CD14-positive monocyte (primary cell): ENCODE data around the gene ID1. TPM values are rescaled to one million over a fixed set of nuclear protein-coding genes. Genes with fewer than 3 reads are reported as not detected.

ENCODE experiments used
- DNase-seq, 3 donors: peaks; one replicate each; pipeline ENCODE4 v3.0.0-alpha.2; 2011 to 2022
- H2AFZ ChIP-seq: 2 replicates; pipeline ENCODE4 v1.6.0; 2012; ENCODE audit warnings: mild to moderate bottlenecking, low read depth, low read length, inconsistent platforms; ENCODE audit not compliant: insufficient read depth, poor library complexity, severe bottlenecking
- H3K27ac ChIP-seq, 2 donors: 1 replicate in 1 of 2; 2 replicates in 1 of 2; pipeline ENCODE4 v1.5.1; 2012 to 2013; ENCODE audit warnings: low read length in 2 of 2, control low read depth in 1 of 2, inconsistent platforms in 1 of 2, low read depth in 1 of 2, mild to moderate bottlenecking in 1 of 2
- H3K27me3 ChIP-seq, 2 donors: one replicate each; pipeline versions ENCODE4 v1.6.0 to v1.6.1; 2011 to 2013; ENCODE audit warnings: low read length in 2 of 2; ENCODE audit not compliant: control insufficient read depth in 2 of 2, insufficient read depth in 2 of 2
- H3K36me3 ChIP-seq, 2 donors: replicated peaks in 1 of 2; 1 replicate in 1 of 2; 2 replicates in 1 of 2; pipeline versions ENCODE4 v1.5.1 to v1.6.1; 2012 to 2013; ENCODE audit warnings: low read length in 2 of 2, control low read depth in 1 of 2, inconsistent platforms in 1 of 2, mild to moderate bottlenecking in 1 of 2; ENCODE audit not compliant: insufficient read depth in 2 of 2, control insufficient read depth in 1 of 2
- H3K4me1 ChIP-seq, 2 donors: 1 replicate in 1 of 2; 2 replicates in 1 of 2; pipeline versions ENCODE4 v1.5.1 to v1.6.1; 2012 to 2013; ENCODE audit warnings: low read length in 2 of 2, control low read depth in 1 of 2, inconsistent platforms in 1 of 2, mild to moderate bottlenecking in 1 of 2, moderate library complexity in 1 of 2; ENCODE audit not compliant: insufficient read depth in 2 of 2, control insufficient read depth in 1 of 2
- H3K4me2 ChIP-seq: replicated peaks from 2 replicates; pipeline ENCODE3; 2012; ENCODE audit warnings: low read length, moderate library complexity, mild to moderate bottlenecking; ENCODE audit not compliant: poor library complexity, severe bottlenecking; ENCODE audit errors: extremely low read depth
- H3K4me3 ChIP-seq, 3 experiments: fragments of 200-600 bp in 1 of 3; sonication (generic) in 1 of 3; replicated peaks in 1 of 3; 1 replicate in 2 of 3; 2 replicates in 1 of 3; pipeline ENCODE4 v1.5.1; 2011 to 2013; ENCODE audit warnings: low read length in 3 of 3, mild to moderate bottlenecking in 3 of 3, control low read depth in 2 of 3, low read depth in 2 of 3, inconsistent platforms in 1 of 3, moderate library complexity in 1 of 3
- H3K79me2 ChIP-seq: 2 replicates; pipeline ENCODE4 v1.6.0; 2012; ENCODE audit warnings: mild to moderate bottlenecking, control low read depth, inconsistent platforms, low read length, moderate library complexity; ENCODE audit not compliant: insufficient read depth
- H3K9ac ChIP-seq: 2 replicates; pipeline ENCODE4 v1.6.0; 2017; ENCODE audit warnings: low read length, mild to moderate bottlenecking; ENCODE audit not compliant: insufficient read depth, poor library complexity, severe bottlenecking
- H3K9me3 ChIP-seq, 2 donors: replicated peaks in 1 of 2; 1 replicate in 1 of 2; 2 replicates in 1 of 2; pipeline versions ENCODE4 v1.5.1 to v1.6.1; 2012 to 2013; ENCODE audit warnings: low read length in 2 of 2, control low read depth in 1 of 2; ENCODE audit not compliant: control insufficient read depth in 1 of 2, insufficient read depth in 1 of 2
- H4K20me1 ChIP-seq: 2 replicates; pipeline ENCODE4 v1.6.0; 2012; ENCODE audit warnings: mild to moderate bottlenecking, low read length, control low read depth, moderate library complexity; ENCODE audit not compliant: insufficient read depth
- H3K27ac Mint-ChIP-seq, 7 donors: one replicate each; pipeline ENCODE4 v1.8.0; 2020; ENCODE audit warnings: mild to moderate bottlenecking in 7 of 7, mixed read lengths in 7 of 7, moderate library complexity in 6 of 7, inconsistent platforms in 2 of 7
- H3K27me3 Mint-ChIP-seq, 3 donors: one replicate each; pipeline ENCODE4 v1.8.0; 2021 to 2022; ENCODE audit warnings: low read depth in 3 of 3, mild to moderate bottlenecking in 3 of 3, mixed read lengths in 3 of 3, moderate library complexity in 3 of 3, inconsistent platforms in 1 of 3
- H3K36me3 Mint-ChIP-seq, 2 donors: one replicate each; pipeline ENCODE4 v1.8.0; 2020; ENCODE audit warnings: mixed read lengths in 2 of 2, inconsistent platforms in 1 of 2, mild to moderate bottlenecking in 1 of 2
- H3K4me1 Mint-ChIP-seq: one replicate; pipeline ENCODE4 v1.8.0; 2020; ENCODE audit warnings: mild to moderate bottlenecking, mixed read lengths
- H3K4me3 Mint-ChIP-seq, 2 donors: one replicate each; pipeline ENCODE4 v1.8.0; 2020; ENCODE audit warnings: mild to moderate bottlenecking in 2 of 2, mixed read lengths in 2 of 2, moderate library complexity in 1 of 2
- H3K9me3 Mint-ChIP-seq, 7 donors: one replicate each; pipeline ENCODE4 v1.8.0; 2020 to 2022; ENCODE audit warnings: mixed read lengths in 7 of 7, mild to moderate bottlenecking in 6 of 7, moderate library complexity in 6 of 7, inconsistent platforms in 2 of 7
- CTCF ChIP-seq: fragments of 200-600 bp; IDR thresholded peaks from one replicate; pipeline ENCODE4 v1.8.0; 2022; ENCODE audit warnings: antibody characterized with exemption, mild to moderate bottlenecking
- WGBS: methylation state at CpG from one replicate; pipeline ENCODE4 v1.1.5; 2013; ENCODE audit warnings: missing lambda C conversion rate; ENCODE audit not compliant: insufficient coverage; 5-methylcytosine and 5-hydroxymethylcytosine counted together
- intact Hi-C, 2 donors: fragments of 100-400 bp; cut with micrococcal nuclease; formaldehyde crosslinking; loops; one replicate each; pipeline versions ENCODE4 v1.15.0 to v1.15.1; 2023
- polyA minus RNA-seq: library from RNA; depleted of rRNA, polyadenylated mRNA; stranded (reverse); fragments of >200 nt; gene quantifications from 2 replicates; pipeline ENCODE4 v1.2.3, GENCODE V29; 2012
- polyA plus RNA-seq, 3 donors: library from polyadenylated mRNA; depleted of rRNA in 1 of 3; unstranded in 2 of 3; stranded (reverse) in 1 of 3; fragments of 300-500 nt in 2 of 3; fragments of >200 nt in 1 of 3; fragmentation: Illumina TruSeq in 2 of 3; gene quantifications; 1 replicate in 2 of 3; 2 replicates in 1 of 3; pipeline ENCODE4 v1.2.3, GENCODE V29; 2012 to 2021
- total RNA-seq, 12 experiments: library from RNA in 1 of 12; stranded (reverse) in 1 of 12; fragments of 120-200 nt in 1 of 12; gene quantifications; one replicate each; pipeline ENCODE4 v1.2.4 and lab custom pipeline; 2013 to 2026; ENCODE audit warnings: mixed read lengths in 6 of 12, inconsistent platforms in 1 of 12

ID1 gene, protein sequence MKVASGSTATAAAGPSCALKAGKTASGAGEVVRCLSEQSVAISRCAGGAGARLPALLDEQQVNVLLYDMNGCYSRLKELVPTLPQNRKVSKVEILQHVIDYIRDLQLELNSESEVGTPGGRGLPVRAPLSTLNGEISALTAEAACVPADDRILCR
- 18.9 TPM for total RNA-seq (2013)
- polyA plus RNA-seq (100 to 1,000 TPM in 1 of 3 donors, 10 to 100 TPM in 1, 1 to 10 TPM in 1; 3.9 to 129 (median 12.5) TPM), polyA minus RNA-seq (75.0 and 128 TPM in 2 replicates), total RNA-seq (lab: John Stamatoyannopoulos, UW) (13.1 to 83.6 (median 21.7) reads per million in 11 experiments)

GRCh38 chr20:31605031-31605901 is at the start of gene ID1:
ID1 (plus strand) TSS chr20:31605289; CDS start chr20:31605388, 99 bp downstream.
- no peak for TF ChIP-seq CTCF
- Mint-ChIP-seq H3K27me3 (peaks cover 26 to 50% (median 32%) of the 10 kb centered on the region in 3 donors), H3K4me1 (peaks cover 48% of the 10 kb centered on the region), H3K4me3 (peak within 1 kb of the TSS; percentile 95 to 97), H3K9me3 (peaks cover 0 to 12% (median 2%) of the 10 kb centered on the region in 7 donors), H3K27ac (peak within 1 kb of the TSS; percentile 83 to 95 (median 90)), H3K36me3 (peaks cover 4 to 5% of the 10 kb centered on the region in 2 donors)
- H3K27me3 ChIP-seq, result peaks cover 8 to 34% of the 10 kb centered on the region in 2 donors
- H3K9me3 ChIP-seq, result no peaks in the 10 kb centered on the region
- intact Hi-C loops, result loop anchor here (2.0 to 10.0 kb wide), 2 partner anchors 32 to 510 kb away; no protein-coding TSS in a partner anchor
- peak; percentile 87 to 94 (median 91) for DNase-seq
- H3K79me2 ChIP-seq, result no peaks in the 10 kb centered on the region
- H4K20me1 ChIP-seq, result no peaks in the 10 kb centered on the region
- H2AFZ ChIP-seq, result peak within 1 kb of the TSS; percentile 80
- H3K36me3 ChIP-seq, result no peaks in the 10 kb centered on the region
- peak within 1 kb of the TSS in 1 of 2 donors; percentile 45 for H3K27ac ChIP-seq
- WGBS, result under 1% methylated on average over 74 of the region's 74 CpGs
- H3K4me1 ChIP-seq, result peaks cover 49 to 66% of the 10 kb centered on the region in 2 donors
- peak within 1 kb of the TSS; percentile 57 to 83 (median 60) for H3K4me3 ChIP-seq
- peak within 1 kb of the TSS; percentile 63 for H3K9ac ChIP-seq
- peak within 1 kb of the TSS; percentile 97 for H3K4me2 ChIP-seq

DNA sequence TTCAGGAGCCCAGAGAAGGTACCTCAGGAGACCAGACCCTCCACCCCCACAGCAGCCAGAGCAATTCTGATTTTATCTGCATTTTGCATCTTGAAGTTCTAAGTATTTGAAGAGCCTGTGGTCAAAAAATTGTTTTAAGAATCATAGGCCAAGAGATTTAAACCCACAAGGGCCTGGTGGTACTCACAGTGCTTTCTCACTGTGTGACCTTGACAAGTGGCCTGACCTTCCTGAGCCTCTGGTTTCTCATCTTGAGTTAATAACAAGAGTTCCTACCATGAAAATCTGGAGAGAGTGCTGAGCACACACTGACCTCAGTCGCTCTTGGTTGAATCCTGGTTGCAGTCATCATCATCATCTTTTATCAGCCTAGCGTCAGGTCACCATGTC is 45.4 kb upstream of the ID1 start:
- no peak overlapping the region for H3K4me2 ChIP-seq
- WGBS, result no CpG with 5 or more reads among the region's 2 CpGs
- peaks cover 4% of the 10 kb centered on the region for H3K79me2 ChIP-seq
- Mint-ChIP-seq H3K4me3 (no peak overlapping the region), H3K27me3 (peaks cover 0 to 2% (median 0%) of the 10 kb centered on the region in 3 donors), H3K4me1 (peaks cover 24% of the 10 kb centered on the region), H3K9me3 (peaks cover 0 to 5% (median 0%) of the 10 kb centered on the region in 7 donors), H3K27ac (peak overlapping the region; percentile 86 to 98 (median 89)), H3K36me3 (peaks cover 73 to 88% of the 10 kb centered on the region in 2 donors)
- no peak overlapping the region for H3K4me3 ChIP-seq
- H2AFZ ChIP-seq, result no peak overlapping the region
- H3K9ac ChIP-seq, result no peak overlapping the region
- peak overlapping the region; percentile 66 to 91 for H3K27ac ChIP-seq
- intact Hi-C loops, result loop anchor here in 1 of 2 donors (1.0 to 5.0 kb wide), 3 partner anchors 37 to 163 kb away; partner anchors contain the start of gene BCL2L1
- H3K27me3 ChIP-seq, result no peaks in the 10 kb centered on the region
- peaks cover 19 to 27% of the 10 kb centered on the region in 2 donors for H3K4me1 ChIP-seq
- peaks cover 63 to 83% of the 10 kb centered on the region in 2 donors for H3K36me3 ChIP-seq
- TF ChIP-seq CTCF, result no peak
- H4K20me1 ChIP-seq, result peaks cover 49% of the 10 kb centered on the region
- no peak for DNase-seq
- H3K9me3 ChIP-seq, result no peaks in the 10 kb centered on the region
